H9 (cell line): Measurements from ENCODE around the gene SLC51A. TPM values are rescaled to one million over a fixed set of nuclear protein-coding genes. Genes with fewer than 3 reads are reported as not detected.

Experiments
- DNase-seq: peaks from one replicate; pipeline ENCODE4 v3.0.0-alpha.2; 2017
- H2AFZ ChIP-seq: one replicate; pipeline ENCODE4 v1.6.1; 2013; ENCODE audit warnings: mild to moderate bottlenecking, low read length, control low read depth, moderate library complexity
- H2AK5ac ChIP-seq: 2 replicates; pipeline ENCODE4 v1.6.1; 2013; ENCODE audit warnings: low read length, control low read depth, mixed read lengths; ENCODE audit not compliant: insufficient read length
- H2BK120ac ChIP-seq: one replicate; pipeline ENCODE4 v1.6.1; 2013; ENCODE audit warnings: low read depth, mild to moderate bottlenecking, low read length, control low read depth, inconsistent platforms; ENCODE audit not compliant: poor library complexity, severe bottlenecking
- H2BK12ac ChIP-seq: 2 replicates; pipeline ENCODE4 v1.6.1; 2013; ENCODE audit warnings: low read length, control low read depth, mixed read lengths, low read depth; ENCODE audit not compliant: insufficient read length
- H2BK15ac ChIP-seq: 2 replicates; pipeline ENCODE4 v1.6.1; 2013; ENCODE audit warnings: low read depth, low read length, control low read depth
- H2BK20ac ChIP-seq: one replicate; pipeline ENCODE4 v1.6.1; 2013; ENCODE audit warnings: low read depth, mild to moderate bottlenecking, low read length, control low read depth, inconsistent platforms; ENCODE audit not compliant: poor library complexity, severe bottlenecking
- H2BK5ac ChIP-seq: 2 replicates; pipeline ENCODE4 v1.6.1; 2013; ENCODE audit warnings: low read length, control low read depth, mixed read lengths; ENCODE audit not compliant: insufficient read length
- H3K14ac ChIP-seq: 2 replicates; pipeline ENCODE4 v1.6.1; 2013; ENCODE audit warnings: low read length, control low read depth; ENCODE audit not compliant: insufficient read depth
- H3K18ac ChIP-seq: 2 replicates; pipeline ENCODE4 v1.6.1; 2013; ENCODE audit warnings: low read depth, mild to moderate bottlenecking, mixed read lengths, low read length, control low read depth; ENCODE audit not compliant: insufficient read length
- H3K23ac ChIP-seq: 2 replicates; pipeline ENCODE4 v1.6.1; 2013; ENCODE audit warnings: low read length, control low read depth, mixed read lengths, low read depth; ENCODE audit not compliant: insufficient read length
- H3K23me2 ChIP-seq: 2 replicates; pipeline ENCODE4 v1.6.1; 2013; ENCODE audit warnings: low read depth, mild to moderate bottlenecking, mixed read lengths, low read length, control low read depth; ENCODE audit not compliant: insufficient read length, poor library complexity, severe bottlenecking
- H3K27ac ChIP-seq: 2 replicates; pipeline ENCODE4 v1.5.1; 2013; ENCODE audit warnings: low read length, control low read depth, mixed read lengths, low read depth; ENCODE audit not compliant: insufficient read length
- H3K27me3 ChIP-seq: 2 replicates; pipeline ENCODE4 v1.6.1; 2013; ENCODE audit warnings: low read length, control low read depth, inconsistent platforms; ENCODE audit not compliant: insufficient read depth
- H3K4ac ChIP-seq: 2 replicates; pipeline ENCODE4 v1.6.1; 2013; ENCODE audit warnings: low read depth, mild to moderate bottlenecking, control low read depth, inconsistent platforms, low read length, moderate library complexity
- H3K4me1 ChIP-seq: 2 replicates; pipeline ENCODE4 v1.6.1; 2013; ENCODE audit warnings: low read length, control low read depth, inconsistent platforms; ENCODE audit not compliant: insufficient read depth
- H3K4me2 ChIP-seq: 2 replicates; pipeline ENCODE4 v1.6.1; 2013; ENCODE audit warnings: low read length, control low read depth, mixed read lengths; ENCODE audit not compliant: insufficient read length, insufficient read depth
- H3K56ac ChIP-seq: 2 replicates; pipeline ENCODE4 v1.6.1; 2013; ENCODE audit warnings: low read depth, mild to moderate bottlenecking, mixed read lengths, low read length, control low read depth; ENCODE audit not compliant: insufficient read length
- H3K79me1 ChIP-seq: 2 replicates; pipeline ENCODE4 v1.6.1; 2013; ENCODE audit warnings: low read depth, mild to moderate bottlenecking, moderate library complexity, low read length, control low read depth, inconsistent platforms; ENCODE audit not compliant: insufficient read depth, poor library complexity, severe bottlenecking
- H3K79me2 ChIP-seq: 2 replicates; pipeline ENCODE4 v1.6.1; 2013; ENCODE audit warnings: low read length, control low read depth, inconsistent platforms; ENCODE audit not compliant: insufficient read depth
- H3K9ac ChIP-seq: 2 replicates; pipeline ENCODE4 v1.6.1; 2013; ENCODE audit warnings: low read length, control low read depth, mixed read lengths; ENCODE audit not compliant: insufficient read length; ENCODE audit errors: extremely low read depth
- H3K9me3 ChIP-seq: one replicate; pipeline ENCODE4 v1.6.1; 2013; ENCODE audit warnings: low read depth, low read length, inconsistent platforms; ENCODE audit not compliant: control insufficient read depth
- H3T11ph ChIP-seq: one replicate; pipeline ENCODE4 v1.6.1; 2013; ENCODE audit warnings: mild to moderate bottlenecking, low read length, control low read depth, inconsistent platforms
- H4K20me1 ChIP-seq: one replicate; pipeline ENCODE4 v1.6.1; 2013; ENCODE audit not compliant: control insufficient read depth, insufficient read length, insufficient read depth
- H4K5ac ChIP-seq: 2 replicates; pipeline ENCODE4 v1.6.1; 2013; ENCODE audit warnings: low read depth, mild to moderate bottlenecking, mixed read lengths, low read length, control low read depth; ENCODE audit not compliant: insufficient read length
- H4K8ac ChIP-seq: replicated peaks from 2 replicates; pipeline ENCODE4 v1.6.1; 2013; ENCODE audit warnings: low read length, control low read depth, mixed read lengths, low read depth; ENCODE audit not compliant: insufficient read length
- H4K91ac ChIP-seq: 2 replicates; pipeline ENCODE4 v1.6.1; 2013; ENCODE audit warnings: low read depth, mild to moderate bottlenecking, moderate library complexity, mixed read lengths, low read length, control low read depth; ENCODE audit not compliant: insufficient read length
- H3K27ac Mint-ChIP-seq, 3 experiments: 2 replicates in 2 of 3; 3 replicates in 1 of 3; pipeline ENCODE4 v1.8.0; 2020 to 2021; ENCODE audit warnings: mixed read lengths in 3 of 3, mild to moderate bottlenecking in 1 of 3, moderate library complexity in 1 of 3
- H3K27me3 Mint-ChIP-seq: 2 replicates; pipeline ENCODE4 v1.8.0; 2021; ENCODE audit warnings: low read depth, mild to moderate bottlenecking, moderate library complexity, mixed read lengths
- H3K36me3 Mint-ChIP-seq, 3 experiments: 2 replicates in 2 of 3; 3 replicates in 1 of 3; pipeline ENCODE4 v1.8.0; 2020 to 2021; ENCODE audit warnings: low read depth in 3 of 3, mixed read lengths in 3 of 3; ENCODE audit not compliant: insufficient read depth in 1 of 3
- H3K4me1 Mint-ChIP-seq, 2 experiments: 2 replicates each; pipeline ENCODE4 v1.8.0; 2020; ENCODE audit warnings: mixed read lengths in 2 of 2
- H3K4me3 Mint-ChIP-seq, 2 experiments: 2 replicates in 1 of 2; 3 replicates in 1 of 2; pipeline ENCODE4 v1.8.0; 2020 to 2021; ENCODE audit warnings: mild to moderate bottlenecking in 2 of 2, mixed read lengths in 2 of 2, moderate library complexity in 1 of 2
- H3K9me3 Mint-ChIP-seq, 2 experiments: 2 replicates in 1 of 2; 3 replicates in 1 of 2; pipeline ENCODE4 v1.8.0; 2020; ENCODE audit warnings: mild to moderate bottlenecking in 2 of 2, mixed read lengths in 2 of 2, moderate library complexity in 1 of 2
- WGBS: extraction: QIAGEN DNeasy Blood & Tissue Kit; methylation state at CpG from one replicate; pipeline ENCODE4 v1.1.7; 2013; ENCODE audit warnings: missing lambda C conversion rate, low lambda C conversion rate, mixed read lengths; ENCODE audit not compliant: insufficient read length; ENCODE audit errors: extremely low coverage; 5-methylcytosine and 5-hydroxymethylcytosine counted together
- total RNA-seq: library from RNA; stranded (reverse); gene quantifications from 2 replicates; pipeline ENCODE4 v1.2.1, GENCODE V29; 2021
- TF ChIP-seq, protein P1 (sequence below): fragments of 200-600 bp; sonication (generic); conservative IDR thresholded peaks from 3 replicates; pipeline ENCODE4 v1.8.0; 2021; ENCODE audit warnings: antibody characterized with exemption, mild to moderate bottlenecking

SLC51A gene
- total RNA-seq, 1 experiment from 2014 or later = 5.6 TPM

DNA sequence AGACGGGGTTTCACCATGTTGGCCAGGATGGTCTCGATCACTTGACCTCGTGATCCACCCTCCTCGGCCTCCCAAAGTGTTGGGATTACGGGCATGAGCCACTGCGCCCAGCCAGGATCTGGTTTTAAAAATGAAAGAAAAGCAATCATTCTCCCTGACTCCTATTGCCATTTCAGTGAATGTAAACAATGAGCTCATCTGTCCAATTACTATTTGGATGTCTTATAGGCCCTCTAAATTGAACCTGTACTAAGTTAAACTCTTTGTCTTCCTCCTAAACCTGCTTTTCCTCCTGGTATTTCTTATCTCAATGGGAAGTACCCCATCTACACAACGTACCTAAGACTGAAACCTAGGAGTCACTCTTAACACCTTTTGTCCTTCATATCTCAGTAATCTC, 47.5 kb downstream of the SLC51A start:
- no peak for DNase-seq
- no peaks in the 10 kb centered on the region for H3K79me2 ChIP-seq
- no peak overlapping the region for H2BK20ac ChIP-seq
- no peak overlapping the region for H2BK5ac ChIP-seq
- Mint-ChIP-seq H3K27me3 (no peaks in the 10 kb centered on the region), H3K4me3 (no peak overlapping the region), H3K36me3 (peaks cover 12 to 37% (median 22%) of the 10 kb centered on the region in 3 experiments; a peak in 6 of 7 replicates), H3K4me1 (peaks cover 25 to 27% of the 10 kb centered on the region in 2 experiments), H3K9me3 (peaks cover 0 to 5% of the 10 kb centered on the region in 2 experiments; a peak in 2 of 5 replicates), H3K27ac (peak overlapping the region in 2 of 3 experiments; percentile 2 to 59; a peak in 4 of 7 replicates)
- TF ChIP-seq, protein P1, sequence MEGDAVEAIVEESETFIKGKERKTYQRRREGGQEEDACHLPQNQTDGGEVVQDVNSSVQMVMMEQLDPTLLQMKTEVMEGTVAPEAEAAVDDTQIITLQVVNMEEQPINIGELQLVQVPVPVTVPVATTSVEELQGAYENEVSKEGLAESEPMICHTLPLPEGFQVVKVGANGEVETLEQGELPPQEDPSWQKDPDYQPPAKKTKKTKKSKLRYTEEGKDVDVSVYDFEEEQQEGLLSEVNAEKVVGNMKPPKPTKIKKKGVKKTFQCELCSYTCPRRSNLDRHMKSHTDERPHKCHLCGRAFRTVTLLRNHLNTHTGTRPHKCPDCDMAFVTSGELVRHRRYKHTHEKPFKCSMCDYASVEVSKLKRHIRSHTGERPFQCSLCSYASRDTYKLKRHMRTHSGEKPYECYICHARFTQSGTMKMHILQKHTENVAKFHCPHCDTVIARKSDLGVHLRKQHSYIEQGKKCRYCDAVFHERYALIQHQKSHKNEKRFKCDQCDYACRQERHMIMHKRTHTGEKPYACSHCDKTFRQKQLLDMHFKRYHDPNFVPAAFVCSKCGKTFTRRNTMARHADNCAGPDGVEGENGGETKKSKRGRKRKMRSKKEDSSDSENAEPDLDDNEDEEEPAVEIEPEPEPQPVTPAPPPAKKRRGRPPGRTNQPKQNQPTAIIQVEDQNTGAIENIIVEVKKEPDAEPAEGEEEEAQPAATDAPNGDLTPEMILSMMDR = no peak
- H3K23me2 ChIP-seq = no peaks in the 10 kb centered on the region
- H3K9me3 ChIP-seq = no peaks in the 10 kb centered on the region
- no peaks in the 10 kb centered on the region for H3K79me1 ChIP-seq
- no peak overlapping the region for H2AFZ ChIP-seq
- H3K4ac ChIP-seq = no peak overlapping the region
- no peak overlapping the region for H3K14ac ChIP-seq
- no CpG with 5 or more reads among the region's 7 CpGs for WGBS
- H4K91ac ChIP-seq = no peak overlapping the region
- H2BK120ac ChIP-seq = no peak overlapping the region
- no peak overlapping the region for H2AK5ac ChIP-seq
- no peak overlapping the region for H3K56ac ChIP-seq
- H3K27me3 ChIP-seq = no peaks in the 10 kb centered on the region
- H3K4me2 ChIP-seq = no peak overlapping the region
- H3K9ac ChIP-seq = no peak overlapping the region
- no peak overlapping the region for H4K5ac ChIP-seq
- no peaks in the 10 kb centered on the region; the same call in 1 of the 2 replicates for H3K4me1 ChIP-seq
- no peak overlapping the region for H4K8ac ChIP-seq
- H3K23ac ChIP-seq = no peak overlapping the region
- H3T11ph ChIP-seq = no peak overlapping the region
- no peaks in the 10 kb centered on the region for H4K20me1 ChIP-seq
- no peak overlapping the region for H3K18ac ChIP-seq
- H3K27ac ChIP-seq = no peak overlapping the region
- no peak overlapping the region for H2BK12ac ChIP-seq
- H2BK15ac ChIP-seq = no peak overlapping the region
